ENCODE data around the gene PIEZO2. TPM values are rescaled to one million over a fixed set of nuclear protein-coding genes. Genes with fewer than 3 reads are reported as not detected.
"Not testable (repeated sequence)": the region's sequence is repeated elsewhere in the genome, so short reads cannot be mapped to it uniquely, and the experiment has no call there.

PIEZO2 gene
- polyA plus RNA-seq, 1 donor: 19.0 TPM

DNA sequence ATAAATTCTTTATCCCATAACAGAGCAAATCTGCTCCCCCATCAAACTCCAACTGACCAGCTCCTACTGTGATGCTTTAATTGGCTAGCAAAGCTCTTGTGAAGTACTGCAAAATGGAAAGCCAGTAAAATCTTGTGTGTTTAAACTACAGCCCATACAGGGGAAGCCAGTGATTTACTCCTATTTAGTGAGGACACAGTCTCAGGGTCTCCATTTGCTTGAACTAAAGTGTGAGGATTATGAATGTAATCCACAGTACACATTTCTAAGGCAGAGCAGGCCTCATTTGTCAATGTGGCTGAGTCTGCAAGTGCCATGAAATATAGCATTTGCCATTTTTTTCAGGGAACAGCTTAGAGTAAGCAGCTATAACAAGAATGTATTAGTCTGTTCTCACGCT is 259.3 kb downstream of the PIEZO2 start:
- no peak for DNase-seq

DNA sequence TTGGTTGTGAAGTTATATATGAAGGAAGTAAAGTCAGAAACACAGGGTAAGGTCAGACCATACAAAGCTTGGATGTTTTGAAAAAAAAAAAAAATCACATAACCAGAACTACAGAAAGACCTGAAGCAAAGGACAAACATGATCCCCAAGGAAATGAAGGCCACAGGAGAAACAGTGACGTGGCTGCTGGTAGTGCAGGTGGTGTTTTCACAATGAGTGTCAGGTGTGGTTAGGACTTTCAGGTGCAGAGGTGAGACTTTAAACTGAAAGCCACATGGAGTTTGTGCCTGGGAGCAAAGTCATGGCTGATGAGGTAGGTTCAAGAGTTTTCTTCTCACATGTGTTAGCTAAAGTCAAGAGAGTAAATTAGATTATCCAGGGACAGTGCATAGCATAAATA is 270.7 kb downstream of the PIEZO2 start:
- no peak for DNase-seq

DNA sequence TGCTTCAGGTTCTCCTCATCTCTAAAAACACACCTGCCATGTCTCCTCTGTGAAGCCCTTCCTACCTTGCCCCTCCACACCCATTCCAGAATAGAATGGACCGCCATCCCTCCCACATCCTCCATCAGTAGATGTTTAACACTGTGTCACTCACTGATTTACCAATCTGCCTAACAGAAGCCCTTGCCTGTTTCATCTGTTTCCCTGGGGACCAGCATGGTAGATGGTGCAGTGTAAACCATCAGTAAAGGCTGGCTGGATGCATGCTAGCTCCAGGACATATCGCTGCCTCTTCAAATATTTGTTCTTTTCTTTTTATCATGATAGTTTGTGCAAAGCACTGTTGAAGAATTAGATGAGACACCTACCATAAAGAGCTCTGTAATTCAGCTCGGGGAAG is 271.4 kb downstream of the PIEZO2 start:
- no peak for DNase-seq

DNA sequence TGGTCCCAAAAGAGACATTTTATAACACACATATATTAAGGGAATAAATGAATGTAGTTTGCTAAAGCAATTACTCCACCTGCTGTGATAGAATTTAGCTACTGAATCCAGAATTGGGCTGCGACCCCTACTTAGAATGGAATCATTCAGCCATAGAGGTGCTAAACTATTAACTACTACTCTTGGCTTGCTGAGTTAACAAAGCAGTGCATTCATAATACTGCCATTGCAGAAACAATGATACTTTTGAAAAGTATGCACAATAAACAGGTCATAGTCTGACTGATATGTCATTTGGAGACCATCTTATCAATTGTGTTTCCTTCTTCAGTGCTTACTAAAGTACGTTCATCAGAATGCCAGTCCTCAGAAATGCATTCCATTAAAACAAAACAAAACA is 273.6 kb downstream of the PIEZO2 start:
- no peak for DNase-seq

DNA sequence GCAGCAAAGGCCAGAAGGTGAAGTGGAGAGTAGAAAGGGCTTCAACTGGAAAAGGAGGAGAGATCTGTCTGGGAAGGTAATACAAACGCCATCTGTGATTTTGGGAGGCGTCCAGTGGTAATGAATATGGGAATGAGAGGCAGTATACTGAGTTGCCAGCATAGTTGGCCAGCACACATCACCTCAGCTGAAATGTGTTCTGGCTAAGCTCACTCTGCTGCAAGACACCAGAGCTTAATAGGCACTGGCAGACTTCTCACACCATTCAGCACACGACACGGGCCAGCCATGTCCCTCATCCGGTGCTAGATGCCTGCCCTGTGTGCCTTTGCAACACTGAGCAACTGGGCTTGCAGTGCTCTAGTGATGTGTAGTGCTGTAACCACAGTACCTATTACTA is 277.1 kb downstream of the PIEZO2 start:
- peak; percentile 70 for DNase-seq

DNA sequence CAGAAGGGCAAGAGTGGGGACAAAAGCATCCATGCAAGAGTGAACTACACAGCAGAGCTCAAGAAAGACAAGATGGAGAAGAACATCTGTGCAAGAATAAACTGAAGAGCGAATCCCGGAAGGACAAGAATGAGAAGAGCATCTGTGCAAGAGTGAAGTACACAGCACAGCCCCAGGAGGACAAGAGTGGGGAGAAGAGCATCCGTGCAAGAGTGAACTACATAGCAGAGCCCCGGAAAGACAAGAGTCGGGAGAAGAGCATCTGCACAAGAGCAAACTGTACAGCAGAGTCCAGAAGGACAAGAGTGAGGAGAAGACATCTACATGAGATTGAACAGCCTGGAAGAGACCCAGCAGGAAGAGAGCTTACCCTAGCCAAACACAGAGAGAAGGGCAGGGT is 284.6 kb downstream of the PIEZO2 start:
- no peak for DNase-seq

DNA sequence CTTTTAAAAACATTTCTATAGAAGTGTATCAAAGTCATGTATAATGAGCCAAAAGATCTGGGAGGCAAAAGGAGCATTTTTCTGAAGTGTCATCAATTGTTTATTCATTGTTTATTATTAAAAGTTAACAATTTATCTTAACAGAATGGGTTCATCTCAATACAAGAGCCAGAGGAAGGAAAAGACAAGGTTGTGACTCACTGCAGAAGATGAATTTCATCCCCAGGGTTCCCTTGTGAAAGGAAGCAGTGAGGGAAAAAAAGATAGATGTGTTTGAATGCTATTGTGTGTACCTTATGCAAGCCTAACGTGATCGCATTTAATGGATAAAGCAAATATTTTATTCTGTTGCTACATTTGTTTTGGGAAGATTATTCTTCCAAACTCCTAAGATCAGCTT is 286.3 kb downstream of the PIEZO2 start:
- DNase-seq: no peak

DNA sequence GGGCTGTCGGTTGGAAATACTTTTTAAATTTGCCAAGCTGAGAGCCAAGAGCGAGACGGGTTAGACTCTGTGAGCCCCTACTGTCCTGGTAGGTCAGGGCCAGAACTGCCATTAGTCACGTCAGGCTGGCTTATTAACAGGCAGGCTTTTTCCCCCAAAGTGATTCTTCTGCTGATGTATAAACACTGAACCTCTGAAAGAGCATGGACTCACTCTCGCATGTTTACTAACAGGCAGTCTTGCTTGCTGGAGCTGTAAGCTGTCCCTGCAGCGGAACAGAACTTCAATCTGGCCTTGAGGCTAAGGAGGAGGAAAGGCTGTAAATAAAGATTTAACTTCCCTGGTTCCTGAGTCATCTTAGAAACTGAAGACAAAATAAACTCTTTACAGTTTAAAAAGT is 288.4 kb downstream of the PIEZO2 start:
- DNase-seq: no peak

DNA sequence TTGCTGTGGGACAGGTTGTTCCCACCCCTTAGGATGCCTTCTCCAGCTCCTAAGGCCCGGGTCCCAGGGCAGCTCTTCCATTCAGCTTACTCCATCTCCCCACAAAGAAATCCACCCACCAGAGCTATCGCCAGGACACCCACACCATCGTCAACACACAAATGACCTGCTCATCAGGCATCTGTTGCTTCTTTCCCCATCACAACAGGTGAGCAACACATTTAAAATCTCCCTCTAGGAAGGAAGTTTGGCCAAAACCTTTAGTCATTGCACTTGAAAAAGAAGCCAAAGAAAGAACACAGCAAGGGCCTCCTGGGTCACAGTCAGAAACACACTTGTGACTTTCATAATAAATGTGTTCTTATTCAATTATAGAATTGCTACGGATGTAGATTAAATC is 289.0 kb downstream of the PIEZO2 start:
- no peak for DNase-seq

DNA sequence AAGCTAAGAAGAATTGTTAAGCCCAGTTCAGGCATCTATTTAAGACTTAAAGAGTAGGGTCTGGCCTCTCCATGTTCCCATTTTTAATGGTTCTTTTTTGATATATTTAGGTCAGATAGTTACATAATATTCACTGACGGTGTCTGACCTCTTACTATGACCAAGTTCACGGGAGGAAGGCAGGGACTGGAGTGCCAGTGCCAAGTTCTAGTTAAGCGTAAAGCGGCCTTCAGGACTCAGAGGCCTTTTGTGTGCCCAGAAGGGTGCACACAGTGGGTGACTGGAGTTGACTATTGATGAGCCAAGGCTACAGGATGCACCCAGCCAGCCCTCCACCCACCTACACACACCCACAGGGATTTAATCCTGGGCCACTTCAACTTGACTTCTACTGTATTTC is 290.9 kb downstream of the PIEZO2 start:
- DNase-seq: no peak

DNA sequence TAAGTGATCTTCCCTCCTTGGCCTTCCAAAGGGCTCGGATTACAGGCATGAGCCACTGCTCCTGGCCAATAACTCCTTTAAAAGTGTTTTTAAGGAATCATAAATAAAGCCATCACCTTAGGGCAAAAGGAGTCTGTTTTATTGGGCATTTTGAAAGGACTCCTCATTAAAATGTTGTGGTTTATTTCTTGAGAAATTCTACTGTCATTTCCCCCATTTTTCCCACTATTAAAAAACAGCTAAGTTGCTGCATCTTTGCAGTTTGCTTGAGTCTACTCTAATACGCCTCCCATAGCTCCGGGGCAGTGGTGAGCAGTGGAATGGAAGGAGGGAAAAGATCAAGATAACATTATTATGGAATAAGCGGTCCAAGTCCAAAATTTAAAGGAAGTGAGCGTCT is 293.2 kb downstream of the PIEZO2 start:
- no peak for DNase-seq

DNA sequence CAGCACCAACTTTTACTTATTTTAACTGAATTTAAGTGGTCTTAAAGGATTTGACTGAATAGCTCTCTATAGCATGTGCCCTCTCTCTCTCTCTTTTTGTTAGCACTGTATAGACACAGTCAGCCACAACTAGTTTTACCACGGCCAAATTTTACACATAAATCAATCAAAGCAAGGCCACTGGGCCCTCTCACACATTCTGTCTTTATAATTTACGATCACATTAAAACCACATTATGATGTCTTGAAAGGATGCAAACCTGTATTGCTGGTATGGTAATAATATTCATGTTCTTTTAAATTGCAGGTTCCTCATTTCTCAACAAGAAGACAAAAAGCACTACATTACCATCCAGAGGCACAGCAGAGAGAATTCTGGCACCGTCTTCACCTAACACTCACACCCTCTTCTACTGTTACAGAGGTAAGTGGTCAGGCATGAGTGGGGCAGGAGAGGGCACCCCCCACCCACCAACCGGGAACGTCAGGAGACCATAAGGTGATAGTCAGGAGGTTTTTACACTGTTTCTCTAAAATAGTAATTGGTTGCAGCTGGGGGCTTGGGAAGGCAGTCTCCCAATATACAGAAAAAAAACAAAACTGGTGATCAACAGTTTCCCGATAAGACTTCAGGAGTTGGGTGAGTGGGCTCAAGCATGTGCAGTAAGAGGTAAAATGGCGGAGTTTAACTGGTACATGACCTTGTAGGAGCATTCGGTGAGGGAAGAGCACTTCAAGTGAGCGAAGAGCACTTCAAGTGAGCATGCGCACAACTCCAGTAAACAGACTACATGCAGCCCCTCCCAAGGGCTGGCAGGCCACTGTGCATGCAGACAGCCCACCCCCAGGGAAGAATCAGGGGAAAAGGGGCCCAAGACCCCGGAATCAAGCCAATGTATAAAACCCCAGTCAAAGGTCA is 296.7 kb downstream of the PIEZO2 start:
- no peak for DNase-seq

DNA sequence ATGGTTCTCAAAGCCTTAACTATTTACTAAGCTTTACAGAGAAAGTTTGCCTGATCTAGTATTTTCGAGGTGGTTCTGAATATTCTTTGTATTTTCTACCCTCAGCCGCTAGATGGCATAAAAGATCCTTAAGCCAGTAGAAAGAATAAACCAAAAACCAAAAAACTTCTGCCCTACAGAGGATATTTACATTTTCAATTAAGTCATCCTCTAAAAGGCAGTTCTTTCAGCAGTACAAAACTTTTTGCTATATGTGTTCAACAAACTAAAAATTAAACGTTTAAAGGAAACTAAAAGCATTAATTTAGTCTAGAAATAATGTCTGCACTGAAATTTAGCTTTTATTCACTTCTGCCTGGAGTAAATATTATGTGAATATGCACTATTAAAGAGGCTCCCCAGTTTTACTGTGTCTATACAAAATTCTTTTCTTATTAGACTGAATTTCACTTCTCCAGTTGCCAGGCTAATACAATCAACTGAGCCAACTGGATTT is 297.5 kb downstream of the PIEZO2 start:
- DNase-seq: peak; percentile 66

DNA sequence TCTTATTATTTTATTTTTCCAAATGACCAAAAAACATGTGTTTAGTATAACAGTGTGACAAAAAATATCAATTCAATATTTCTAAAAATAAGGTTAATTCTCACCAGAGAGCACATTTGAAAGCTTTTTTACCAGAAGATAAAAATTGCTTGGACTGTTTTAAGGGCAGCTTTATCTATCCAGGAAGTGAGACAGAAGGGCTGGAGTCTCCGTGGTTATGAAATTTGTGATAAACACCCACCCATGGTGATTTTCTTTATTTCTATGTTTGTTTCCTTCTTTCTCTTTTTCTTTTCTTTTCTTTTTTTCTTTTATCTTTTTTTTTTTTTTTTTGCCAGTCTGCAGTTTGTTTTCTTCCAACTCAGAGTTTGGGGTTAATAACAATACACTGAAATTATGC is 298.5 kb downstream of the PIEZO2 start:
- DNase-seq: no peak

DNA sequence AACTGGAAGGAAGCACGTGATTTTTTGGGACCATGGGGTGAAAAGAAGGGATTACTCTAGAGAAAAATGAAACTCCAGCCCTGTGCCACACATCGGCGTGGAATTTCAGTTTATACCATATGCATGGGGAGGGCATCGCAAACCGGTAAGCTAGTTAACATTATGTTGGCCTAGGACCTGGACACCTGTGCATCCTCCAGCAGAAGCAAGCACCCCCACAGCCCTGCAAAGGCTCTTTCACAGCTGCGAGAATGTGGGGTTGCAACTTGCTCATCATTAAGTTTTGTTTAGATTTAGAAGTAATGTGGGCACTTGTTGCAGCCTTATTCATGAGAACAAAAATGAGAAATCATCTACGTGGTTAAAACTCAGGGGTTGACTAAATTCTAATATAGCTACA is 299.2 kb downstream of the PIEZO2 start:
- DNase-seq: no peak

DNA sequence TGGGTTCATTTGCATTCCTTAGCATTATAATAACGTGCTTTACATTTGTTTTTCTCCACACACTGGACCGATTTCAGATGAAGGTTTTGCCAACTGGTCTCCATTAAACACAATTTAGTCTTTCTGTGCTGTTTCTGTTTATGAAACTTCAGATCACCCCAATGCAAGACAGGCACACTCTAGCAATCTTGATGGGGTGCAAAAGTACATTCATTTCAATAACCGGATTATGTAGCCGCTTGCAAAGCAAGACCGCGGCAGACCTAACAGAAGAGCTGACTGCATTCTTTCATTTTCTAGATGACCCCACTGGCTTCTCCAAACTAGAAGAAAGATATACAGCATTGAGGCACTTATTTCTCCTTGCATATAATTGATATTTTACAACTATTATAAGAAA is 301.5 kb downstream of the PIEZO2 start:
- DNase-seq: no peak

DNA sequence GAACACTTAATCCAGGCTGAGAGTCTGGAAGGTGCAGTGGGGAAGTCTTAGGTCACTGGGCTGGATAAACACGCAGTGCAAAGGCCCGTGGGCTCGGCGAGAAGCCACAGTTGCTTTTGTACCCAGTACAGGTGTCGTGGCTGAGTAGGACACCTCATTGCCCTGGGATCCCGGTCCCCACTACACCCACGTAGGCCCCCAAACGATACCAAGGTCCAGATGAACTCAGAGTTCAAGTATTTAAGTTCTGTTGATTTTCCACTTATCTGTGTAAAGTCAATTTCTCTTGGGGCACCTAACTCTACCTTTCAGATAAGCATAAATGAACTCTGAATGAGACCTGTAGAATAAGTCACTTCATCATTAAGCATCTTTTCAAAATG is 302.0 kb downstream of the PIEZO2 start:
- no peak for DNase-seq

DNA sequence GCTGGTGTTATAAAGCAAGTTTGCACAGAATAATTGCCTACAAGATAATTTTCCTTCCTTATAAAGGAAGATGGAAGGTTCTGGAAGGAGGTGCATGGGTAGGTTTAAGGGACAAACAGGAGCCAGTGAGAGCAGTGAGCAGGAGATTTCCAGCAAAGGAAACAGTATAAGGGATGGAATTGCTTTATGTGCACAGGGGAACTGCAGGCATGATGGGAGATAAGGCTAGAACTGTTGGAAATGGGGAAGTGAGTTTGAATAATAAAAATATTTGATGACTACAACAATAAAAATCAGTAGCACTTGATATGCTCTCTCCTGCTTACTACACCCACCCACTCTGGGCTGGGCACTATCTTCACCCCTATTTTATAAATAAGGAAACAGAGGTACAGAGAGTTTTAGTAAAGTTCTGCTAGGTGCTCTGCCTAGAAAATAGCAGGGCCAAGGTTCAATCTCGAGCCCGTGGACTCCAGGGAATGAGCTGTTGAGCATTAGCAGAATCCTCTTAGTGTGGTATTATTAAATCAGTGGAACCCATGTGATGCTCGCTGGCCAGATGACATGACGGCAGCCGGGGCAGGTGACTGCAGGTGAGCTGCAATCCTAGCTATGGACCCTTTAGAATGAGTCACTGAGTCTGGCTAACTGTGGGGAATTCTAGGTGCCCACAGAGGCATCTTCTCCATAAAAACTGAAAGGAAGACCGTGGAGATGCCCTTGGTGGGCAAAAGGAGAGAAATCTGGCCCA is 302.5 kb downstream of the PIEZO2 start:
- DNase-seq: no peak

DNA sequence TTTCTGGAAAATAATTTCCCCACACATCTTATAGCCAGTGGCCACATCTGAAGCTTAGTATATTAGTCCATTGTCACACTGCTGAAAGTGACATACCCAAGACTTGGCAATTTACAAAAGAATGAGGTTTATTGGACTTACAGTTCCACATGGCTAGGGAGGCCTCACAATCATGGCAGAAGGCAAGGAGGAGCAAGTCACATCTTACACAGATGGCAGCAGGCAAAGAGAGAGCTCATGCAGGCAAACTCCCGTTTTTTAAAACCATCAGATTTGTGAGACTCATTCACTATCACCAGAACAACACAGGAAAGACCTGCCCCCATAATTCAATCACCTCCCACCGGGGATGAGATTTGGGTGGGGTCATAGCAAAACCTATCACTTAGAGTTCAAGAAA is 303.3 kb downstream of the PIEZO2 start:
- not testable (repeated sequence) for DNase-seq

DNA sequence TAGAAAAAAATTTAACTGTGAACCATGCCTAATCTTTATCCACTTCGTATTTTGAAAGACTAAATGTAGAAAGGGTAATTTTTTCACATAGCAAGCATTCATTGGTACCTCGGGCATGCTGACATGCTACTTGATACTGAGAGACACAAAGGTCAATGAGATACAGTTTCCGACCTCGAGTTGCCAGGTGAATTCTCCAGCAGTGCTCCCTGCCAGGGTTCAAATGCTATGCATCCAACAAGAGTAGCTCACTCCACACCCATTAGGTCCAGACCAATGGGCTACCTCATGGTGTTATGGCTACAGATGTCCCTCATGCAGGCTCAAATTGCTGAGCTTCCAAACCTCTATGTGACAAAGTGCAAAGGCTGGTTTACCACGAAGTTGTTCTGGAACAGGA is 305.8 kb downstream of the PIEZO2 start:
- DNase-seq: no peak

DNA sequence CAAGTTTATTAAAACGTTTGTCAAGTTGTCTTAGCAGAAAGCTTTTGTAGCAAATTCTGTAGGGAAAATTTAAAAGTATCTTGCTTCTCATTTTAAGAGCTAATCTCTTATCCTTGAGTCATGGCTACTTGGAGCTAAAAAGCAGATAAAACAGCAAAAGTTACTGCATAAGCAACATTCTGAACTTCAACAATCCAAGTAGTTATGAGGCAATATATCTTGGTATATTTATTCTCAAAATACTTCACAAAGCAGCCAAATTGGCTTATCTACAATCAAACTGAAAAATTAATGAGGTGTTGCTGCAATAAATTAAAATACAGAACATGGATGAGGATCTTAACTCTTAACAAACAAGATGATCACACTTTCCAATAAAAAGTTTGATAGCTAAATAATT is 306.5 kb downstream of the PIEZO2 start:
- DNase-seq: no peak

DNA sequence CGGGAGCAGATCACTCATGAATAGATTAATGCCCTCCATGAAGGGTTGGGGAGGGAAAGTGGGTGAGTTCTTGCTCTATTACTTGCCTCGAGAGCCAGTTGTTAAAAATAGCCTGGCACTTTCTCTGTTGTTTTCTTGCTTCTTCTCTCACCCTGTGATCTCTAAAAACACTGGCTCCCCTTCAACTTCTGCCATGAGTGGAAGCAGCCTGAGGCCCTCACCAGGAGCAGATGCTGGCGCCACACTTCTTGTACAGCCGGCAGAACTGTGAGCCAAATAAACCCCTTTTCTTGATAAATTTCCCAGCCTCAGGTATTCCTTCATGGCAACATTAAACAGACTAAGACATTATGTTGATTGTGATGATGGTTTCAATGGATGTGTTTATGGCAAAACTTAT is 307.0 kb downstream of the PIEZO2 start:
- no peak for DNase-seq

DNA sequence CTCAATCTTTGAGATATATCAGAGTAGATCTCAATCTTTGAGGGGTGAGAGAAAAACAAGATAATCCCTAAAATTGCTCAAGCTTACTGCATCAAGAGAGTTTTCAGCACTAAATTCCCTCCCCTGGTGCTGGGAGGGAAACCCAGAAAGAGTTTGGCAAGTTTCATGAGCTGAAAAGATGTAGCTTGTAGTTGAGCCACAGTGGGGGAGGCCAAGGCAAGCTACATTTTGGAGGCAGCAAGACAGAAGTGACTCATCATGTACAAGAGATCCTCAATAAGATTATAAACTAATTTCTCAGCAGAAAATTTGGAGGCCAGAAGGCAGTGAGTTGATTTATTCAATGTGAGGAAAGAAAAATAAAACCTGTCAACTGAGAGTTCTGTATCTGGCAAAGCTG is 308.2 kb downstream of the PIEZO2 start:
- no peak for DNase-seq

DNA sequence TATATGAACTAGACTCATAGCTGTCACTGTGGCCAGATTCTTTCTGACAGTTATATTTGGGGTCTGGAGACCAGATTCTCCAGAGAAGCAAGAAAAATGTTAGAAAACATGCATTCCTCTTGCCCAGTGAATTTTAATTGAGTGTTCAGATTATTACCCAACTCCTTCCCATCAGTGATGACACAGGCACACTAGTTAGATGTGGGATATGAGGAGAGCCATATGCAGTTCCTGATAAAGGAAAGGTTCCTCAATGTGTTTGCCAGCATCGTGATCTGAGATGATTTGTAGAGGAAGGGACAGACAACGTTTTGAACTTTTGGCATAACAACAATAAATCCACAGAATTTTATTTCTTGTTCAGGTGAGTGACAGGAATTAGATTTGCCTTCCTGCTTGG is 308.6 kb downstream of the PIEZO2 start:
- no peak for DNase-seq
